OCI-LY1 (cell line): ENCODE data around the gene VWA3A.

Source experiments
- H2AFZ ChIP-seq: fragments of 200-600 bp; sonication (generic), shearing (Covaris generic); 2 replicates; pipeline ENCODE4 v1.6.0; 2014; ENCODE audit warnings: antibody characterized with exemption, mild to moderate bottlenecking, low read length
- H3F3A ChIP-seq: fragments of 200-600 bp; sonication (generic), shearing (Covaris generic); 2 replicates; pipeline ENCODE4 v1.6.0; 2014; ENCODE audit warnings: mild to moderate bottlenecking, antibody characterized with exemption, low read length, moderate library complexity; ENCODE audit not compliant: insufficient read depth
- H3K27ac ChIP-seq: fragments of 200-600 bp; sonication (generic); 2 replicates; pipeline ENCODE4 v1.5.1; 2014; ENCODE audit warnings: low read length, mixed run types, mild to moderate bottlenecking, low read depth; ENCODE audit not compliant: poor library complexity, severe bottlenecking
- H3K27me3 ChIP-seq: fragments of 200-600 bp; sonication (generic); 2 replicates; pipeline ENCODE4 v1.6.0; 2014; ENCODE audit warnings: antibody characterized with exemption, mild to moderate bottlenecking, low read length, moderate library complexity; ENCODE audit not compliant: insufficient read depth
- H3K36me3 ChIP-seq: fragments of 200-600 bp; sonication (generic); 2 replicates; pipeline ENCODE4 v1.6.1; 2014; ENCODE audit warnings: mild to moderate bottlenecking, antibody characterized with exemption, low read length, moderate library complexity, mixed read lengths; ENCODE audit not compliant: insufficient read depth
- H3K4me1 ChIP-seq: fragments of 200-600 bp; sonication (generic); 2 replicates; pipeline ENCODE4 v1.5.1; 2014; ENCODE audit warnings: mild to moderate bottlenecking, low read length, moderate library complexity; ENCODE audit not compliant: insufficient read depth, severe bottlenecking
- H3K4me2 ChIP-seq: fragments of 200-600 bp; sonication (generic), shearing (Covaris generic); 2 replicates; pipeline ENCODE4 v1.6.1; 2014; ENCODE audit warnings: low read length
- H3K4me3 ChIP-seq: fragments of 200-600 bp; sonication (generic); 2 replicates; pipeline ENCODE4 v1.5.1; 2014; ENCODE audit warnings: low read length, low read depth, mild to moderate bottlenecking, mixed read lengths; ENCODE audit not compliant: poor library complexity, severe bottlenecking
- H3K79me2 ChIP-seq: fragments of 200-600 bp; shearing (Covaris generic); 2 replicates; pipeline ENCODE4 v1.6.1; 2016; ENCODE audit warnings: mixed run types, low read length, mixed read lengths; ENCODE audit not compliant: insufficient read depth
- H3K9ac ChIP-seq: fragments of 200-600 bp; sonication (generic), shearing (Covaris generic); 2 replicates; pipeline ENCODE4 v1.6.1; 2014; ENCODE audit warnings: mild to moderate bottlenecking, low read length, mixed read lengths
- H3K9me2 ChIP-seq: fragments of 200-600 bp; sonication (generic), shearing (Covaris generic); 2 replicates; pipeline ENCODE4 v1.6.1; 2014; ENCODE audit warnings: low read depth, mild to moderate bottlenecking, low read length, mixed read lengths
- H3K9me3 ChIP-seq: fragments of 200-600 bp; shearing (Covaris generic); 2 replicates; pipeline ENCODE4 v1.6.1; 2014; ENCODE audit warnings: low read length, mixed read lengths
- H4K20me1 ChIP-seq: fragments of 200-600 bp; sonication (generic), shearing (Covaris generic); 2 replicates; pipeline ENCODE4 v1.6.0; 2016; ENCODE audit warnings: mild to moderate bottlenecking, low read length; ENCODE audit not compliant: insufficient read depth
- CTCF ChIP-seq: fragments of 200-600 bp; sonication (generic), shearing (Covaris generic); IDR thresholded peaks from 2 replicates; pipeline ENCODE4 v1.5.1; 2017; ENCODE audit warnings: mild to moderate bottlenecking, antibody characterized with exemption, low read length, moderate library complexity, mixed read lengths
- EZH2 ChIP-seq: fragments of 200-600 bp; sonication (generic), shearing (Covaris generic); IDR thresholded peaks from 2 replicates; pipeline ENCODE4 v1.8.0; 2017; ENCODE audit warnings: borderline replicate concordance, mixed run types, mild to moderate bottlenecking, antibody characterized with exemption, low read length, moderate library complexity, mixed read lengths

Gene VWA3A

GRCh38 chr16:22174642-22175041 lies 82.3 kb downstream of the VWA3A start:
- Histone ChIP-seq H3K9me2 (no peaks in the 10 kb centered on the region), H3K4me1 (no peaks in the 10 kb centered on the region), H3K36me3 (no peaks in the 10 kb centered on the region), H3K4me2 (no peak overlapping the region), H3F3A (no peaks in the 10 kb centered on the region), H3K9me3 (no peaks in the 10 kb centered on the region), H3K9ac (no peak overlapping the region), H3K79me2 (no peaks in the 10 kb centered on the region), H4K20me1 (no peaks in the 10 kb centered on the region), H3K27ac (no peak overlapping the region), H3K27me3 (0 out of 2 replicates have a peak, but pooled peaks cover 8% of the 10 kb centered on the region), H2AFZ (no peak overlapping the region), H3K4me3 (no peak overlapping the region)
- TF ChIP-seq EZH2 = no peak
- no peak for TF ChIP-seq CTCF

DNA sequence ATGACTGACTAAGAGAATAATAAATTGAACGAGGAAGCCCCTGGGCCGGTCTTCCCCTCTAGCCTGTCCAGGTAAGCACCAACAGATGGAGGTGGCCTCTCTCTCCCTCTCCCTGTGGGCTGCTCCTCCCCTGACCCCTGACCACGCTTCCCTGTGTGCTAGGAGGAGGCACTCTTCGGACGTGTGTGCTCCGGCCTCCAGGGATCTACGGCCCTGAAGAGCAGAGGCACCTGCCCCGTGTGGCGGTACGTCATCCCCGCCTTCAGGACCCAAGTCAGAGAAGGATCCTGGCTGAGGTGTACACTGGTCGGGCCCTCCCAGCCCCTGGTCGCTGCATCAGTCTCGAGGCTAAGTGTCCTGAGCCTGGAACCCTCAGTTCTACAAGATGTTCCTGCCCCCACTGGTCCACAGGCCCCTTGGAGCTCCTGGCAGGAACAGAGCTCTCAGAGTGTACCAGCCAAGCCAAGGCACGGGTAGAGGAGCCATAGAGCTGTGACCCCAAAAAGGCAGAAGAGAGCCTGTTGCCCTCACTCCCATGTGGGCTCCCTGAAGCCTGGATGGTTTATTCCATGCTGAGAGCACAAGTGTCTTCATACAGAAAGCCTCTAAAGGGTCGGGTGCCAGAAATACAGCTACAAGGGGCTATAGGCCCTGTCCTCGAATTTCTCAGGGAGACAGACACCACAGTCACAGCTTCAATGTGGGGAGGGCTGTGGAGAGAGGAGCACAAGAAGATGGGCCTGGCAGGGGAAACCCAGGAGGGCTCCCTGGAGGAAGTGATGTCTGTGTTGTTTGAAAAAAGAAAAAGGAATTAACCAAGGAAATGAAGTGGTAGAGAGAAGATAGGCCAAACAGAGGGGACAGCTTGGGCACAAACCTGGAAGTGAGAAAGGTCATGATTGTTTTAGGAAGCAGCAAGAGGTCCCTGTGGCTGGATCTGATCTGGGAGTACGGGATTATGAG lies 85.9 kb downstream of the VWA3A start:
- H4K20me1 ChIP-seq = no peaks in the 10 kb centered on the region
- H3K36me3 ChIP-seq = no peaks in the 10 kb centered on the region
- no peak overlapping the region for H3K4me3 ChIP-seq
- no peak overlapping the region for H3K9ac ChIP-seq
- H3F3A ChIP-seq = no peaks in the 10 kb centered on the region
- H3K27ac ChIP-seq = no peak overlapping the region
- no peak overlapping the region for H3K4me2 ChIP-seq
- H3K79me2 ChIP-seq = no peaks in the 10 kb centered on the region
- no peak for TF ChIP-seq EZH2
- TF ChIP-seq CTCF = no peak
- H3K4me1 ChIP-seq = no peaks in the 10 kb centered on the region
- H3K9me2 ChIP-seq = no peaks in the 10 kb centered on the region
- H2AFZ ChIP-seq = no peak overlapping the region
- H3K9me3 ChIP-seq = no peaks in the 10 kb centered on the region
- H3K27me3 ChIP-seq = peaks cover 8% of the 10 kb centered on the region; the same call in 1 of the 2 replicates

DNA sequence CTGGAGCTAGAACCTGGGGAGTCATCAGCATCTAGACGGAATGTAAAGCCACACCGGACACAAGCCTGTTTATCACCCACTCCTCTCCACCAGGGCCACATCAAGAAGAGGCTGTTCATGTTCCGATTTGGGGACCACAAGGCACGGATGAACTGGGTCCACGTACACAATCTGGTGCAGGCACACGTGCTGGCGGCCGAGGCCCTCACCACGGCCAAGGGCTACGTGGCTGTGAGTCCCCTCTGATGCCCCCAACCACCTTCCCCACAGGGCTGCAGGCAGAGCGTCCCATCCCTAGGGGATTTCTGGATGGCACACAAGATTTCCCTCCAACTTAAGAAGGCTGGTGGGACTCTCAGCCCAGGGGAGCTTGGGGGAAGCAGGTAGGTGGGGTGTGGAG lies 89.1 kb downstream of the VWA3A start:
- Histone ChIP-seq H3K9ac (no peak overlapping the region), H3K9me2 (no peaks in the 10 kb centered on the region), H3F3A (no peaks in the 10 kb centered on the region), H3K36me3 (no peaks in the 10 kb centered on the region), H3K9me3 (no peaks in the 10 kb centered on the region), H3K4me1 (no peaks in the 10 kb centered on the region), H3K4me2 (no peak overlapping the region), H3K79me2 (no peaks in the 10 kb centered on the region), H4K20me1 (no peaks in the 10 kb centered on the region), H2AFZ (no peak overlapping the region), H3K27me3 (no peaks in the 10 kb centered on the region; the same call in 1 of the 2 replicates), H3K27ac (no peak overlapping the region), H3K4me3 (no peak overlapping the region)
- no peak for TF ChIP-seq CTCF
- TF ChIP-seq EZH2 = no peak
